GM23338 (cell line): ENCODE measurements around the gene QRICH1. TPM values are rescaled to one million over a fixed set of nuclear protein-coding genes. Genes with fewer than 3 reads are reported as not detected.

Experiments
- ATAC-seq: fragments of 200-7000 bp; cut with Tn5 transposase; 3 replicates; pipeline ENCODE4 v1.9.1; 2020
- DNase-seq: peaks from one replicate; pipeline ENCODE4 v3.0.0-alpha.2; 2015; ENCODE audit warnings: low spot score
- H2AFZ ChIP-seq: fragments of 200-600 bp; sonication (generic); 2 replicates; pipeline ENCODE4 v1.8.0; 2016; ENCODE audit warnings: antibody characterized with exemption, mild to moderate bottlenecking, moderate library complexity
- H3F3A ChIP-seq: fragments of 200-600 bp; sonication (generic); replicated peaks from 2 replicates; pipeline ENCODE4 v1.8.0; 2017; ENCODE audit warnings: antibody characterized with exemption, mixed run types, low read depth
- H3K27ac ChIP-seq: fragments of 200-600 bp; sonication (generic); 2 replicates; pipeline ENCODE4 v1.6.1; 2016; ENCODE audit warnings: low read depth
- H3K27me3 ChIP-seq: fragments of 200-600 bp; sonication (generic); 2 replicates; pipeline ENCODE4 v1.8.0; 2016; ENCODE audit warnings: mild to moderate bottlenecking, mixed run types, moderate library complexity; ENCODE audit not compliant: insufficient read depth
- H3K36me3 ChIP-seq: fragments of 200-600 bp; sonication (generic); 2 replicates; pipeline ENCODE4 v1.8.0; 2016; ENCODE audit warnings: mild to moderate bottlenecking; ENCODE audit not compliant: insufficient read depth
- H3K4me1 ChIP-seq: fragments of 200-600 bp; sonication (generic); 2 replicates; pipeline ENCODE4 v1.8.0; 2016; ENCODE audit warnings: mild to moderate bottlenecking, moderate library complexity; ENCODE audit not compliant: insufficient read depth
- H3K4me2 ChIP-seq: fragments of 200-600 bp; sonication (generic); 2 replicates; pipeline ENCODE4 v1.7.1; 2017; ENCODE audit warnings: mixed run types
- H3K4me3 ChIP-seq: fragments of 200-600 bp; sonication (generic); 2 replicates; pipeline ENCODE4 v1.6.1; 2016; ENCODE audit warnings: mixed run types
- H3K79me2 ChIP-seq: fragments of 200-600 bp; sonication (generic); replicated peaks from 2 replicates; pipeline ENCODE4 v1.8.0; 2017; ENCODE audit warnings: mild to moderate bottlenecking; ENCODE audit not compliant: insufficient read depth
- H3K9me2 ChIP-seq: fragments of 200-600 bp; sonication (generic); 2 replicates; pipeline ENCODE4 v1.8.0; 2017; ENCODE audit not compliant: insufficient read depth
- H4K20me1 ChIP-seq: fragments of 200-600 bp; sonication (generic); replicated peaks from 2 replicates; pipeline ENCODE4 v1.8.0; 2017; ENCODE audit warnings: mild to moderate bottlenecking; ENCODE audit not compliant: insufficient read depth
- H3K27ac Mint-ChIP-seq: 2 replicates; pipeline ENCODE4 v1.8.0; 2020; ENCODE audit warnings: inconsistent platforms, mild to moderate bottlenecking, moderate library complexity, mixed read lengths
- H3K27me3 Mint-ChIP-seq: 3 replicates; pipeline ENCODE4 v1.8.0; 2022; ENCODE audit warnings: low read depth, mild to moderate bottlenecking, moderate library complexity, mixed read lengths, inconsistent platforms; ENCODE audit not compliant: insufficient read depth, poor library complexity
- H3K36me3 Mint-ChIP-seq: 3 replicates; pipeline ENCODE4 v1.8.0; 2021; ENCODE audit warnings: low read depth, mild to moderate bottlenecking, inconsistent platforms, moderate library complexity, mixed read lengths
- H3K4me1 Mint-ChIP-seq: 3 replicates; pipeline ENCODE4 v1.8.0; 2020; ENCODE audit warnings: mild to moderate bottlenecking, inconsistent platforms, mixed read lengths
- H3K4me3 Mint-ChIP-seq: 3 replicates; pipeline ENCODE4 v1.8.0; 2021; ENCODE audit warnings: moderate library complexity, mild to moderate bottlenecking, inconsistent platforms, mixed read lengths
- H3K9me3 Mint-ChIP-seq: 3 replicates; pipeline ENCODE4 v1.8.0; 2020; ENCODE audit warnings: moderate library complexity, mild to moderate bottlenecking, inconsistent platforms, mixed read lengths
- CREB1 ChIP-seq: fragments of 250-450 bp; sonication (Bioruptor Pico); IDR thresholded peaks from 2 replicates; pipeline ENCODE4 v1.5.0; 2020; ENCODE audit warnings: low read depth, mild to moderate bottlenecking, moderate library complexity
- CTCF ChIP-seq, 2 experiments: fragments of 200-600 bp in 1 of 2; sonication (generic) in 1 of 2; conservative IDR thresholded peaks; 2 replicates each; pipeline versions ENCODE4 v1.5.1 to v1.6.1; 2016 to 2017; ENCODE audit warnings: antibody characterized with exemption in 2 of 2, low read depth in 2 of 2, mild to moderate bottlenecking in 2 of 2, moderate library complexity in 1 of 2
- EZH2 ChIP-seq: fragments of 200-600 bp; sonication (generic); IDR thresholded peaks from one replicate; pipeline ENCODE4 v1.8.0; 2017; ENCODE audit warnings: antibody characterized with exemption, mild to moderate bottlenecking, low read depth; ENCODE audit not compliant: unreplicated experiment
- EZH2phosphoT487 ChIP-seq: fragments of 200-600 bp; sonication (generic); IDR thresholded peaks from one replicate; pipeline ENCODE4 v1.8.1; 2018; ENCODE audit warnings: antibody characterized with exemption; ENCODE audit not compliant: unreplicated experiment
- NANOG ChIP-seq: IDR thresholded peaks from 2 replicates; pipeline ENCODE4 v1.6.1; 2016; ENCODE audit warnings: antibody characterized with exemption, borderline replicate concordance
- POLR2AphosphoS5 ChIP-seq: IDR thresholded peaks from 2 replicates; pipeline ENCODE4 v1.6.1; 2016; ENCODE audit warnings: antibody characterized with exemption, low read depth
- STAT1 ChIP-seq: IDR thresholded peaks from one replicate; pipeline ENCODE4 v1.6.1; 2016; ENCODE audit warnings: antibody characterized with exemption; ENCODE audit not compliant: unreplicated experiment
- ZNF331 ChIP-seq: fragments of 250-450 bp; sonication (Bioruptor Pico); IDR thresholded peaks from 2 replicates; pipeline ENCODE4 v1.5.0; 2020; ENCODE audit warnings: low read depth, mild to moderate bottlenecking, moderate library complexity
- polyA plus RNA-seq: library from polyadenylated mRNA; unstranded; fragments of >200 nt; fragmentation: Nextera tagmentation; extraction: Ambion mirVana; gene quantifications from 2 replicates; pipeline ENCODE4 v1.2.1, GENCODE V29; 2016
- total RNA-seq: library from RNA; depleted of rRNA; stranded (reverse); fragments of >200 nt; shearing (Covaris generic); gene quantifications from 2 replicates; pipeline ENCODE4 v1.2.3, GENCODE V29; 2014
- TF ChIP-seq, protein P1 (sequence below): fragments of 250-450 bp; sonication (Bioruptor Pico); IDR thresholded peaks from 2 replicates; pipeline ENCODE4 v1.5.0; 2020; ENCODE audit warnings: mild to moderate bottlenecking, moderate library complexity

The QRICH1 gene
- total and polyA plus RNA-seq, 2 experiments from 2014 or later: 66.9 to 149 TPM

GRCh38 chr3:49013738-49014660 lies 79.9 kb downstream of the QRICH1 start:
- Histone ChIP-seq H2AFZ (no peak overlapping the region), H3K36me3 (peaks cover 19% of the 10 kb centered on the region), H3F3A (peaks cover 30% of the 10 kb centered on the region), H3K9me2 (no peaks in the 10 kb centered on the region), H3K79me2 (peaks cover 40% of the 10 kb centered on the region), H3K4me1 (peaks cover 6% of the 10 kb centered on the region; the same call in 1 of the 2 replicates), H3K4me2 (no peak overlapping the region), H3K27ac (0 out of 2 replicates have a peak overlapping the region, but pooled peaks have one; percentile 26), H4K20me1 (peaks cover 28% of the 10 kb centered on the region), H3K4me3 (no peak overlapping the region), H3K27me3 (no peaks in the 10 kb centered on the region)
- DNase-seq: peak; percentile 88
- no peak overlapping the region for H3K4me3 Mint-ChIP-seq
- no peaks in the 10 kb centered on the region for H3K9me3 Mint-ChIP-seq
- H3K27ac Mint-ChIP-seq: peak overlapping the region; percentile 15; the same call in 1 of the 2 replicates
- peaks cover 14% of the 10 kb centered on the region for H3K4me1 Mint-ChIP-seq
- TF ChIP-seq NANOG: no peak
- TF ChIP-seq CTCF (conservative IDR thresholded peaks at IDR 0.05; ENCODE audit: low read depth in 2 of 2): peak; percentile 79 to 85
- peaks cover 60% of the 10 kb centered on the region for H3K36me3 Mint-ChIP-seq
- peak; percentile 64 for ATAC-seq
- H3K27me3 Mint-ChIP-seq: peaks cover 21% of the 10 kb centered on the region

DNA sequence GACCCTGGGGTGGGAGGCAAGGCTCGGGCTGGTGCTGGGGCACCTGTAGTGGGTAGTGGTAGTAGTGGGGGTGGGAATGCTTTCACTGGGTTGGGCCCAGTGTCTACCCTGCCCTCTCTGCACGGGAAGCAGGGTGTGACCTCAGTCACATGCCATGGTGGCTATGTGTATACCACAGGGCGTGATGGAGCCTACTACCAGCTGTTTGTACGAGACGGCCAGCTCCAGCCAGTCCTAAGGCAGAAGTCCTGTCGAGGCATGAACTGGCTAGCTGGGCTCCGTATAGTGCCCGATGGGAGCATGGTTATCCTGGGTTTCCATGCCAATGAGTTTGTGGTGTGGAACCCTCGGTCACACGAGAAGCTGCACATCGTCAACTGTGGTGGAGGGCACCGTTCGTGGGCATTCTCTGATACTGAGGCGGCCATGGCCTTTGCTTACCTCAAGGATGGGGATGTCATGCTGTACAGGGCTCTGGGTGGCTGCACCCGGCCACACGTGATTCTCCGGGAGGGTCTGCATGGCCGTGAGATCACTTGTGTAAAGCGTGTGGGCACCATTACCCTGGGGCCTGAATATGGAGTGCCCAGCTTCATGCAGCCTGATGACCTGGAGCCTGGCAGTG lies 80.6 kb downstream of the QRICH1 start:
- Histone ChIP-seq H3K36me3 (peaks cover 19% of the 10 kb centered on the region), H4K20me1 (peaks cover 36% of the 10 kb centered on the region), H3F3A (peaks cover 26% of the 10 kb centered on the region; the same call in 1 of the 2 replicates), H3K27ac (no peak overlapping the region), H3K27me3 (no peaks in the 10 kb centered on the region), H2AFZ (no peak overlapping the region), H3K4me2 (no peak overlapping the region), H3K9me2 (no peaks in the 10 kb centered on the region), H3K79me2 (peaks cover 47% of the 10 kb centered on the region), H3K4me3 (no peak overlapping the region), H3K4me1 (peaks cover 6% of the 10 kb centered on the region)
- Mint-ChIP-seq H3K4me3 (no peak overlapping the region), H3K27ac (no peak overlapping the region), H3K36me3 (peaks cover 64% of the 10 kb centered on the region), H3K27me3 (peaks cover 16% of the 10 kb centered on the region), H3K9me3 (peaks cover 2% of the 10 kb centered on the region; the same call in 2 of the 3 replicates), H3K4me1 (peaks cover 16% of the 10 kb centered on the region)
- DNase-seq: no peak
- no peak for ATAC-seq
- TF ChIP-seq EZH2 (no peak), EZH2phosphoT487 (no peak), CREB1 (CRISPR knock-in tag) (no peak), POLR2AphosphoS5 (no peak), STAT1 (no peak), ZNF331 (CRISPR knock-in tag) (no peak), CTCF (conservative IDR thresholded peaks at IDR 0.05; ENCODE audit: low read depth in 2 of 2) (no peak)
- TF ChIP-seq, protein P1, sequence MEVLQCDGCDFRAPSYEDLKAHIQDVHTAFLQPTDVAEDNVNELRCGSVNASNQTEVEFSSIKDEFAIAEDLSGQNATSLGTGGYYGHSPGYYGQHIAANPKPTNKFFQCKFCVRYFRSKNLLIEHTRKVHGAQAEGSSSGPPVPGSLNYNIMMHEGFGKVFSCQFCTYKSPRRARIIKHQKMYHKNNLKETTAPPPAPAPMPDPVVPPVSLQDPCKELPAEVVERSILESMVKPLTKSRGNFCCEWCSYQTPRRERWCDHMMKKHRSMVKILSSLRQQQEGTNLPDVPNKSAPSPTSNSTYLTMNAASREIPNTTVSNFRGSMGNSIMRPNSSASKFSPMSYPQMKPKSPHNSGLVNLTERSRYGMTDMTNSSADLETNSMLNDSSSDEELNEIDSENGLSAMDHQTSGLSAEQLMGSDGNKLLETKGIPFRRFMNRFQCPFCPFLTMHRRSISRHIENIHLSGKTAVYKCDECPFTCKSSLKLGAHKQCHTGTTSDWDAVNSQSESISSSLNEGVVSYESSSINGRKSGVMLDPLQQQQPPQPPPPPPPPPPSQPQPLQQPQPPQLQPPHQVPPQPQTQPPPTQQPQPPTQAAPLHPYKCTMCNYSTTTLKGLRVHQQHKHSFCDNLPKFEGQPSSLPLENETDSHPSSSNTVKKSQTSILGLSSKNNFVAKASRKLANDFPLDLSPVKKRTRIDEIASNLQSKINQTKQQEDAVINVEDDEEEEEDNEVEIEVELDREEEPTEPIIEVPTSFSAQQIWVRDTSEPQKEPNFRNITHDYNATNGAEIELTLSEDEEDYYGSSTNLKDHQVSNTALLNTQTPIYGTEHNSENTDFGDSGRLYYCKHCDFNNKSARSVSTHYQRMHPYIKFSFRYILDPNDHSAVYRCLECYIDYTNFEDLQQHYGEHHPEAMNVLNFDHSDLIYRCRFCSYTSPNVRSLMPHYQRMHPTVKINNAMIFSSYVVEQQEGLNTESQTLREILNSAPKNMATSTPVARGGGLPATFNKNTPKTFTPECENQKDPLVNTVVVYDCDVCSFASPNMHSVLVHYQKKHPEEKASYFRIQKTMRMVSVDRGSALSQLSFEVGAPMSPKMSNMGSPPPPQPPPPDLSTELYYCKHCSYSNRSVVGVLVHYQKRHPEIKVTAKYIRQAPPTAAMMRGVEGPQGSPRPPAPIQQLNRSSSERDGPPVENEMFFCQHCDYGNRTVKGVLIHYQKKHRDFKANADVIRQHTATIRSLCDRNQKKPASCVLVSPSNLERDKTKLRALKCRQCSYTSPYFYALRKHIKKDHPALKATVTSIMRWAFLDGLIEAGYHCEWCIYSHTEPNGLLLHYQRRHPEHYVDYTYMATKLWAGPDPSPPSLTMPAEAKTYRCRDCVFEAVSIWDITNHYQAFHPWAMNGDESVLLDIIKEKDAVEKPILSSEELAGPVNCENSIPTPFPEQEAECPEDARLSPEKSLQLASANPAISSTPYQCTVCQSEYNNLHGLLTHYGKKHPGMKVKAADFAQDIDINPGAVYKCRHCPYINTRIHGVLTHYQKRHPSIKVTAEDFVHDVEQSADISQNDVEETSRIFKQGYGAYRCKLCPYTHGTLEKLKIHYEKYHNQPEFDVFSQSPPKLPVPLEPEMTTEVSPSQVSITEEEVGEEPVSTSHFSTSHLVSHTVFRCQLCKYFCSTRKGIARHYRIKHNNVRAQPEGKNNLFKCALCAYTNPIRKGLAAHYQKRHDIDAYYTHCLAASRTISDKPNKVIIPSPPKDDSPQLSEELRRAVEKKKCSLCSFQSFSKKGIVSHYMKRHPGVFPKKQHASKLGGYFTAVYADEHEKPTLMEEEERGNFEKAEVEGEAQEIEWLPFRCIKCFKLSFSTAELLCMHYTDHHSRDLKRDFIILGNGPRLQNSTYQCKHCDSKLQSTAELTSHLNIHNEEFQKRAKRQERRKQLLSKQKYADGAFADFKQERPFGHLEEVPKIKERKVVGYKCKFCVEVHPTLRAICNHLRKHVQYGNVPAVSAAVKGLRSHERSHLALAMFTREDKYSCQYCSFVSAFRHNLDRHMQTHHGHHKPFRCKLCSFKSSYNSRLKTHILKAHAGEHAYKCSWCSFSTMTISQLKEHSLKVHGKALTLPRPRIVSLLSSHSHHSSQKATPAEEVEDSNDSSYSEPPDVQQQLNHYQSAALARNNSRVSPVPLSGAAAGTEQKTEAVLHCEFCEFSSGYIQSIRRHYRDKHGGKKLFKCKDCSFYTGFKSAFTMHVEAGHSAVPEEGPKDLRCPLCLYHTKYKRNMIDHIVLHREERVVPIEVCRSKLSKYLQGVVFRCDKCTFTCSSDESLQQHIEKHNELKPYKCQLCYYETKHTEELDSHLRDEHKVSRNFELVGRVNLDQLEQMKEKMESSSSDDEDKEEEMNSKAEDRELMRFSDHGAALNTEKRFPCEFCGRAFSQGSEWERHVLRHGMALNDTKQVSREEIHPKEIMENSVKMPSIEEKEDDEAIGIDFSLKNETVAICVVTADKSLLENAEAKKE (CRISPR knock-in tag): no peak
